ENCODE results near the gene MYRF.

DNA sequence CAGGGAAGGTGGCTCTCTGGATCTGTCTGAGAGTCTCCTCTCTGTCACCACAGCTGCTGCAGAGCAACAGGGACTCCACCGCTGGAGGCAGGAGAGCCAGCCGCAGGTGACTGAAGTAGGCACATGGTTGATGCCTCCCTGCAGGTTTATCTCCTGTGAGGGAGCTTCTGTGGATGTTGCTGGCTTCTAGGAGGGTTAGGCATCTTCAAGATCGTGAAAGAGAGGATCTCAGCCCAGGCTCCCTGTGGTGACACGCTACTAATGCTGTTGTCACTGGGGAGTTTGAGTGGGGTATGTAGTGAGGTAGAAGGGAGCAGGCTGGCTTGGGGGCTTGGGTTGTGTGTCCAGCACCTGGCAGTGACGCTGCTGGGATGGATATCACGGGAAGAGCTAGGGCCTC, 38.1 kb upstream of the MYRF start:
- TF ChIP-seq, protein P1, sequence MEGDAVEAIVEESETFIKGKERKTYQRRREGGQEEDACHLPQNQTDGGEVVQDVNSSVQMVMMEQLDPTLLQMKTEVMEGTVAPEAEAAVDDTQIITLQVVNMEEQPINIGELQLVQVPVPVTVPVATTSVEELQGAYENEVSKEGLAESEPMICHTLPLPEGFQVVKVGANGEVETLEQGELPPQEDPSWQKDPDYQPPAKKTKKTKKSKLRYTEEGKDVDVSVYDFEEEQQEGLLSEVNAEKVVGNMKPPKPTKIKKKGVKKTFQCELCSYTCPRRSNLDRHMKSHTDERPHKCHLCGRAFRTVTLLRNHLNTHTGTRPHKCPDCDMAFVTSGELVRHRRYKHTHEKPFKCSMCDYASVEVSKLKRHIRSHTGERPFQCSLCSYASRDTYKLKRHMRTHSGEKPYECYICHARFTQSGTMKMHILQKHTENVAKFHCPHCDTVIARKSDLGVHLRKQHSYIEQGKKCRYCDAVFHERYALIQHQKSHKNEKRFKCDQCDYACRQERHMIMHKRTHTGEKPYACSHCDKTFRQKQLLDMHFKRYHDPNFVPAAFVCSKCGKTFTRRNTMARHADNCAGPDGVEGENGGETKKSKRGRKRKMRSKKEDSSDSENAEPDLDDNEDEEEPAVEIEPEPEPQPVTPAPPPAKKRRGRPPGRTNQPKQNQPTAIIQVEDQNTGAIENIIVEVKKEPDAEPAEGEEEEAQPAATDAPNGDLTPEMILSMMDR (conservative IDR thresholded peaks at IDR 0.05; ENCODE audit: low read depth, low read length), result no peak
- no peak for TF ChIP-seq EZH2 (IDR thresholded peaks at IDR 0.05; ENCODE audit: low read length, unreplicated experiment)
- TF ChIP-seq EZH2phosphoT487 (IDR thresholded peaks at IDR 0.05; ENCODE audit: borderline replicate concordance, low read length), result no peak

Measured in PC-3 (cell line).